Measurements from ENCODE around the gene URB2. TPM values are rescaled to one million over a fixed set of nuclear protein-coding genes. Genes with fewer than 3 reads are reported as not detected.

Gene URB2
- total RNA-seq, 1 experiment from 2014 or later: 25.2 TPM

GRCh38 chr1:229709500-229710013 lies 83.5 kb downstream of the URB2 start:
- H3K27ac Mint-ChIP-seq (ENCODE audit: unreplicated experiment): no peak overlapping the region
- no TSS peak for BruUV-seq (replicated peaks)
- CTCF ChIA-PET: no interaction called here

More at GRCh38 chr1:229709500-229710013, 83.5 kb downstream of the URB2 start:
- no peak for TF ChIP-seq CTCF (IDR thresholded peaks at IDR 0.05; ENCODE audit: unreplicated experiment)
- H3K27me3 Mint-ChIP-seq (ENCODE audit: unreplicated experiment): peaks cover 13% of the 10 kb centered on the region
- intact Hi-C loops (cut with micrococcal nuclease; ENCODE audit: unreplicated experiment): loop anchor here (10.0 kb wide), 1 partner anchor 135 kb away; no protein-coding TSS in a partner anchor
- H3K4me1 Mint-ChIP-seq (ENCODE audit: low read depth, unreplicated experiment): peaks cover 12% of the 10 kb centered on the region
- DNase-seq: no peak
- H3K4me3 Mint-ChIP-seq (ENCODE audit: low read depth, unreplicated experiment): no peak overlapping the region
- H3K9me3 Mint-ChIP-seq (ENCODE audit: low read depth, unreplicated experiment): peaks cover 4% of the 10 kb centered on the region
- no peaks in the 10 kb centered on the region for H3K36me3 Mint-ChIP-seq (ENCODE audit: insufficient read depth, unreplicated experiment)

Other genes starting within 250 kb of the URB2 start
- gene ACTA1, start 192.2 kb upstream of the URB2 start, total RNA-seq (2022): 0.37 and 0.45 TPM in 2 replicates
- gene NUP133, start 117.9 kb upstream of the URB2 start, total RNA-seq (2022): 45.2 and 50.9 TPM in 2 replicates
- gene ABCB10, start 67.5 kb upstream of the URB2 start, total RNA-seq (2022): 18.5 and 19.9 TPM in 2 replicates
- gene TAF5L, start 125 bp upstream of the URB2 start, total RNA-seq (2022): 35.8 and 36.3 TPM in 2 replicates